Measurements from ENCODE around the gene FER. TPM values are rescaled to one million over a fixed set of nuclear protein-coding genes. Genes with fewer than 3 reads are reported as not detected.

The FER gene
- total RNA-seq, 1 experiment from 2014 or later: 19.4 TPM

GRCh38 chr5:108797986-108798385 is 50.3 kb downstream of the FER start:
- DNase-seq: no peak
- Histone ChIP-seq H2AFZ (ENCODE audit: low read length) (no peak overlapping the region), H4K20me1 (ENCODE audit: low read length) (no peaks in the 10 kb centered on the region), H3K4me1 (ENCODE audit: insufficient read depth, low read length) (peaks cover 43% of the 10 kb centered on the region), H3K27ac (ENCODE audit: low read length) (no peak overlapping the region), H3K27me3 (ENCODE audit: low read length) (no peaks in the 10 kb centered on the region), H3F3A (ENCODE audit: low read length, unreplicated experiment) (peaks cover 5% of the 10 kb centered on the region), H3K9ac (ENCODE audit: low read length) (no peak overlapping the region), H3K9me2 (replicated peaks; ENCODE audit: low read length) (no peaks in the 10 kb centered on the region), H3K4me3 (ENCODE audit: low read length) (no peak overlapping the region), H3K9me3 (ENCODE audit: low read length) (no peaks in the 10 kb centered on the region), H3K36me3 (ENCODE audit: low read depth, low read length) (peaks cover 8% of the 10 kb centered on the region), H3K4me2 (ENCODE audit: low read length) (peak overlapping the region; percentile 40; the same call in 1 of the 2 replicates), H3K79me2 (ENCODE audit: low read length) (peaks cover 10% of the 10 kb centered on the region)
- POLR2A ChIA-PET (ENCODE audit: unreplicated experiment): no interaction called here
- CTCF ChIA-PET: no interaction called here
- no peak for TF ChIP-seq EZH2phosphoT487 (IDR thresholded peaks at IDR 0.05; ENCODE audit: borderline replicate concordance, low read length)
- no peak for TF ChIP-seq EZH2 (IDR thresholded peaks at IDR 0.05; ENCODE audit: low read length, unreplicated experiment)
- TF ChIP-seq CTCF (conservative IDR thresholded peaks at IDR 0.05; ENCODE audit: low read depth, low read length): no peak
- intact Hi-C loops (cut with micrococcal nuclease): no loop called here
- ATAC-seq: no peak
- TSS peak; percentile 21 for BruUV-seq (replicated peaks)

GRCh38 chr5:108798513-108799265 is 51.0 kb downstream of the FER start:
- Histone ChIP-seq H3K9me2 (replicated peaks; ENCODE audit: low read length) (no peaks in the 10 kb centered on the region), H4K20me1 (ENCODE audit: low read length) (no peaks in the 10 kb centered on the region), H3K9ac (ENCODE audit: low read length) (no peak overlapping the region), H3K27me3 (ENCODE audit: low read length) (no peaks in the 10 kb centered on the region), H3K4me2 (ENCODE audit: low read length) (peak overlapping the region; percentile 40), H3K4me3 (ENCODE audit: low read length) (no peak overlapping the region), H3F3A (ENCODE audit: low read length, unreplicated experiment) (peaks cover 5% of the 10 kb centered on the region), H3K9me3 (ENCODE audit: low read length) (peaks cover 5% of the 10 kb centered on the region; the same call in 1 of the 2 replicates), H2AFZ (ENCODE audit: low read length) (no peak overlapping the region), H3K4me1 (ENCODE audit: insufficient read depth, low read length) (peaks cover 43% of the 10 kb centered on the region), H3K27ac (ENCODE audit: low read length) (peak overlapping the region; percentile 41), H3K36me3 (ENCODE audit: low read depth, low read length) (peaks cover 11% of the 10 kb centered on the region), H3K79me2 (ENCODE audit: low read length) (peaks cover 15% of the 10 kb centered on the region)
- CTCF ChIA-PET: no interaction called here
- no peak for TF ChIP-seq EZH2 (IDR thresholded peaks at IDR 0.05; ENCODE audit: low read length, unreplicated experiment)
- no peak for TF ChIP-seq EZH2phosphoT487 (IDR thresholded peaks at IDR 0.05; ENCODE audit: borderline replicate concordance, low read length)
- TF ChIP-seq CTCF (conservative IDR thresholded peaks at IDR 0.05; ENCODE audit: low read depth, low read length): no peak
- ATAC-seq (peak; percentile 31), DNase-seq (peak; percentile 58)
- POLR2A ChIA-PET (ENCODE audit: unreplicated experiment): no interaction called here
- intact Hi-C loops (cut with micrococcal nuclease): no loop called here
- BruUV-seq (replicated peaks): no TSS peak

- H3K36me3 ChIP-seq (ENCODE audit: low read depth, low read length): peaks cover 16% of the 10 kb centered on the region
- ChIA-PET POLR2A (ENCODE audit: unreplicated experiment) (no interaction called here), CTCF (no interaction called here)
- ATAC-seq (no peak), DNase-seq (no peak)
- H3K9me3 ChIP-seq (ENCODE audit: low read length): peaks cover 9% of the 10 kb centered on the region; the same call in 1 of the 2 replicates
- intact Hi-C loops (cut with micrococcal nuclease): loop anchor here (1.0 to 2.0 kb wide), 2 partner anchors 41 to 52 kb away; no protein-coding TSS in a partner anchor
- no peaks in the 10 kb centered on the region for H3K27me3 ChIP-seq (ENCODE audit: low read length)
- TF ChIP-seq CTCF (conservative IDR thresholded peaks at IDR 0.05; ENCODE audit: low read depth, low read length) (no peak), EZH2 (IDR thresholded peaks at IDR 0.05; ENCODE audit: low read length, unreplicated experiment) (no peak), EZH2phosphoT487 (IDR thresholded peaks at IDR 0.05; ENCODE audit: borderline replicate concordance, low read length) (no peak)
- H3K9ac ChIP-seq (ENCODE audit: low read length): peak overlapping the region; percentile 4; the same call in 1 of the 2 replicates
- peak overlapping the region; percentile 32; the same call in 1 of the 2 replicates for H2AFZ ChIP-seq (ENCODE audit: low read length)
- H3F3A ChIP-seq (ENCODE audit: low read length, unreplicated experiment): peaks cover 5% of the 10 kb centered on the region
- TSS peak; percentile 98 for BruUV-seq (replicated peaks)
- peak overlapping the region; percentile 71 for H3K27ac ChIP-seq (ENCODE audit: low read length)
- H3K9me2 ChIP-seq (replicated peaks; ENCODE audit: low read length): no peaks in the 10 kb centered on the region
- H3K79me2 ChIP-seq (ENCODE audit: low read length): peaks cover 28% of the 10 kb centered on the region
- H3K4me1 ChIP-seq (ENCODE audit: insufficient read depth, low read length): peaks cover 43% of the 10 kb centered on the region
- H3K4me3 ChIP-seq (ENCODE audit: low read length): peak overlapping the region; percentile 11; the same call in 1 of the 2 replicates
- H3K4me2 ChIP-seq (ENCODE audit: low read length): peak overlapping the region; percentile 66
- H4K20me1 ChIP-seq (ENCODE audit: low read length): no peaks in the 10 kb centered on the region
Measured at GRCh38 chr5:108801301-108801700, 53.6 kb downstream of the FER start.
